Pancreas (tissue), 10 donors: ENCODE measurements around the gene TPM1. TPM values are rescaled to one million over a fixed set of nuclear protein-coding genes. Genes with fewer than 3 reads are reported as not detected.

ENCODE experiments used
- ATAC-seq, 4 donors: fragments of 200-7000 bp; cut with Tn5 transposase; one replicate each; pipeline versions ENCODE4 v1.8.0 to v1.9.1; 2020; ENCODE audit warnings: mild to moderate bottlenecking in 4 of 4, moderate library complexity in 4 of 4
- DNase-seq, 6 donors: peaks; one replicate each; pipeline ENCODE4 v3.0.0-alpha.2; 2020
- FAIRE-seq: peaks from 2 replicates; lab custom pipeline; 2012; peaks lifted over from hg19 to GRCh38; lab: Jason Lieb, UNC
- H3K27ac ChIP-seq, 4 donors: fragments of 200-600 bp; sonication (generic); 1 replicate in 3 of 4; 2 replicates in 1 of 4; pipeline versions ENCODE4 v1.5.0 to v1.8.0; 2020
- H3K27me3 ChIP-seq, 4 donors: fragments of 200-600 bp; one replicate each; pipeline ENCODE4 v1.8.0; 2021
- H3K36me3 ChIP-seq, 3 donors: fragments of 200-600 bp; sonication (generic) in 1 of 3; one replicate each; pipeline versions ENCODE4 v1.5.0 to v1.8.0; 2020 to 2021
- H3K4me1 ChIP-seq, 3 donors: fragments of 200-600 bp; one replicate each; pipeline ENCODE4 v1.8.0; 2021
- H3K4me3 ChIP-seq, 4 donors: fragments of 200-600 bp; sonication (generic) in 2 of 4; one replicate each; pipeline versions ENCODE4 v1.5.0 to v1.8.0; 2020 to 2021
- H3K9me3 ChIP-seq, 4 donors: fragments of 200-600 bp; one replicate each; pipeline ENCODE4 v1.8.0; 2021
- CTCF ChIP-seq, 4 donors: fragments of 200-600 bp; sonication (generic) in 3 of 4; IDR thresholded peaks; one replicate each; pipeline versions ENCODE4 v1.5.0 to v1.8.0; 2021; ENCODE audit warnings: antibody characterized with exemption in 4 of 4
- WGBS, 2 donors: extraction: QIAGEN DNeasy Blood & Tissue Kit; methylation state at CpG; one replicate each; pipeline ENCODE4 v1.1.7; 2013; 5-methylcytosine and 5-hydroxymethylcytosine counted together
- intact Hi-C, 3 donors: fragments of 100-400 bp; cut with DNase I; formaldehyde crosslinking; loops; one replicate each; pipeline versions ENCODE4 v1.11.1 to v1.14.2; 2022
- polyA plus RNA-seq, 2 donors: library from polyadenylated mRNA; stranded (reverse); fragments of 200-250 nt; gene quantifications; one replicate each; pipeline ENCODE4 v1.2.3, GENCODE V29; 2013
- total RNA-seq, 6 donors: library from RNA; stranded (reverse); fragmentation: NEBNext Ultra II Directional in 4 of 6; extraction: Animal tissue kit (Norgen Biotek cat#: 25700) in 4 of 6; gene quantifications; one replicate each; pipeline versions ENCODE4 v1.2.1 to v1.2.4, GENCODE V29; 2021 to 2023
- donor health status: healthy with polysubstance abuse.
- donor health status: DM: no; HTN: no; CAD: no; lungs with moderate emphysema.
- donor health status: DM: no; HTN: no; CAD: no.
- donor health status: control.
- donor health status: control.
- donor health status: Bipolar disorder and iron deficiency.
- donor health status: DM: yes; HTN: yes; CAD: no.
- donor health status: DM: no; HTN: no; CAD: no.
- donor health status: DM: no; HTN: no; CAD: no.
- donor health status: DM: yes; HTN: yes; CAD: no.

Gene TPM1
- total and polyA plus RNA-seq, 8 donors = 114 to 482 (median 263) TPM

DNA sequence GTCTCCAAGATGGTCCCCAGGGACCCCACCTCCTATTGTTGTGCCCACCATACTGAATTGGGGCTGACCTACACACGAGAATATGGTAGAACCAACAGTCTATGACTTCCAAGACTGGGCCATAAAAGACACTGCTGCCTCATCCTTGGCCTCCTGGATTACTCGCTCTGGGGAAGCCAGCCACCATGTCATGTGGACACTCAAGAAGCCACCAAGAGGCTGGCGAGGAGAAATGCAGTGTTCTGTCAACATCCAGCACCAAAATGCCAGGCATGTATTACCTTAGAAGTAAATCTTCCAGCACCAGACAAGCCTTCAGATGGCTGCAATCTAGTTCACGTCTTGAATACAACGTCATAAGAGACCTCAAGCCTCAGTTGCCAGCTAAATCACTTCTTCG lies 17.1 kb upstream of the TPM1 start:
- DNase-seq (no peak), ATAC-seq (no peak), FAIRE-seq (no peak)
- no peaks in the 10 kb centered on the region for H3K4me1 ChIP-seq
- no peaks in the 10 kb centered on the region for H3K36me3 ChIP-seq
- no peak overlapping the region for H3K27ac ChIP-seq
- H3K9me3 ChIP-seq = no peaks in the 10 kb centered on the region
- no peaks in the 10 kb centered on the region for H3K27me3 ChIP-seq
- intact Hi-C loops = no loop called here
- WGBS, 2 donors = 83 to 88% methylated on average over 6 of the region's 6 CpGs
- no peak for TF ChIP-seq CTCF (IDR thresholded peaks at IDR 0.05)
- no peak overlapping the region for H3K4me3 ChIP-seq

DNA sequence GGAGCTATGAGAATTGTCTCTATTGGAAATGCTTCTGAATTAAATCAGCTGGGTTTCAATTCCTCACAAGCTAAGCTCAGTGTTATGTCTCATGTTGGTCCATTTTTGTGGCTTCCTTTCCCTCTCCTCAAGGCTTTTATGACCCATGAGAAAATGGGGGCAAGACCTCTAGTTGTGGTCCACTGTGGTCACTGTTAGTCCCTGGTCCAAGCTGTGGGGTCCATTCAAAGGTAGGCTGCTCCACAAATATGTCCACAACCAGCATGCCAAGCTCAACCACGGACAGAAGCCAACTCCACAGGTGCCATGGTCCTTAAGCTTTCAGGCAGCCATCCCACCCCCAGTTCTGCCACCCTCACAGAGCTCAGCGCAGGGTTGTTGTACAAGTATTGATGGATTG lies 14.9 kb upstream of the TPM1 start:
- Histone ChIP-seq H3K9me3 (no peaks in the 10 kb centered on the region), H3K27me3 (no peaks in the 10 kb centered on the region), H3K36me3 (no peaks in the 10 kb centered on the region), H3K4me3 (no peak overlapping the region), H3K4me1 (no peaks in the 10 kb centered on the region), H3K27ac (no peak overlapping the region)
- ATAC-seq = no peak
- DNase-seq = no peak
- intact Hi-C loops = no loop called here
- FAIRE-seq = no peak
- WGBS, 2 donors = 83 to 84% methylated on average over 2 of the region's 2 CpGs
- TF ChIP-seq CTCF (IDR thresholded peaks at IDR 0.05) = no peak

DNA sequence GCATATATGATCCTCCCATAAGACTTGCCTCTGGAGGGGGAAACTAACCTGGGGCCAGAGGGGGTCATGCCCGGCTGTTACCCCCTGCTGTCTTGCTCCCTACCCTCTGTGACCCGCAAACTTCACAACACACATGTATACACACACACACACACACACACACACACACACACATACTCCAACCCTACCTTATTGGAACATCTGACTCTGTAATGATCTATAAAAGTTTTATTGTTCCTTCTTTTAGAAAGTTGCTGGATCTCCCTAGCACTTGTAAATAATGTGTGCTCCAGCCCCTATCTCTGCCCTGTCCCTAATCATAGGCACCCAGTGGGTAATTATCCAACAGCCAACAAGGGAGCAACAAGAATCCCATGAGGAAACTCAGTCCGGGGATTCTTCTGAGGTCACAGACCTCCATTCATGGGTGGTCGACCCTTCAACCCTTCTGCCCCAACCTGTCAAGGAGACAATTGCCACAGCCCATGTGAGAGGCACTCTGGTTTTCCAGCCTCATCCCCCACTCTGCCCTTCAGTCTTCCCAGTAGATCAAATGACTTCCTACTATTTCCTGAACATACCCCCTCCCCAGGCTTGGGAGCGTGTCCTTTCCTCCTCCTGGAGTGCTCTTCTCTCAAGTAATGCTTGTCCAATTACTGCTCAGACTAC lies 14.0 kb upstream of the TPM1 start:
- Histone ChIP-seq H3K4me3 (no peak overlapping the region), H3K27me3 (no peaks in the 10 kb centered on the region), H3K36me3 (no peaks in the 10 kb centered on the region), H3K9me3 (no peaks in the 10 kb centered on the region), H3K27ac (no peak overlapping the region), H3K4me1 (no peaks in the 10 kb centered on the region)
- FAIRE-seq = no peak
- TF ChIP-seq CTCF (IDR thresholded peaks at IDR 0.05) = no peak
- intact Hi-C loops = no loop called here
- no peak for DNase-seq
- ATAC-seq = no peak
- 73 to 75% methylated on average over 5 of the region's 5 CpGs for WGBS, 2 donors

DNA sequence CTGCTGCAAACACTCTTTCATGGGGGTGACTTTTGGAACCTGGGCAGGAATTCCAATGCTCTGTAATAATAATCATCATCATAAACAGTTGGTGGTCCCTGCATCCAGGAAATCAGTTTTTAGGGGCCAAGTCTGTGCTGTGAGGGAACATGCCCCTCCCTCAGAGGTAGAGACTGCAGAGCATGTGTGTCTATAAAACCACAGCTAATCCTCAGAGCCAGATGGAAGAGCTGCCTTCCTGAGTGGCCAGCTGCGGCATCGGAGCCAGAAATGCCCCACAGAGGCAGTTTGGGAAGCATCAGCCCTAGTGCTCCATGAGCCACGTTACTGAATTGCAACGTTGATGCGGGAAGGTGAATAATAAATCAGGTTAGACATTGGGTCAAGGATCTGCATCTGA lies 12.9 kb upstream of the TPM1 start:
- Histone ChIP-seq H3K36me3 (no peaks in the 10 kb centered on the region), H3K27ac (no peak overlapping the region), H3K4me1 (no peaks in the 10 kb centered on the region), H3K9me3 (no peaks in the 10 kb centered on the region), H3K4me3 (no peak overlapping the region), H3K27me3 (no peaks in the 10 kb centered on the region)
- no peak for DNase-seq
- no peak for TF ChIP-seq CTCF (IDR thresholded peaks at IDR 0.05)
- intact Hi-C loops = no loop called here
- ATAC-seq = no peak
- no peak for FAIRE-seq
- 62 to 63% methylated on average over 5 of the region's 5 CpGs for WGBS, 2 donors

GRCh38 chr15:63030101-63030551 lies 12.4 kb upstream of the TPM1 start:
- no peak for DNase-seq
- H3K27me3 ChIP-seq = no peaks in the 10 kb centered on the region
- H3K4me1 ChIP-seq = no peaks in the 10 kb centered on the region
- no peak for TF ChIP-seq CTCF (IDR thresholded peaks at IDR 0.05)
- H3K4me3 ChIP-seq = no peak overlapping the region
- no peaks in the 10 kb centered on the region for H3K36me3 ChIP-seq
- FAIRE-seq = no peak
- intact Hi-C loops = no loop called here
- H3K9me3 ChIP-seq = no peaks in the 10 kb centered on the region
- H3K27ac ChIP-seq = no peak overlapping the region
- peak in 2 of 4 donors; percentile 69 to 77 for ATAC-seq
- WGBS, 2 donors = 77 to 84% methylated on average over 6 of the region's 6 CpGs
